Measurements from ENCODE around the gene MAN1B1. TPM values are rescaled to one million over a fixed set of nuclear protein-coding genes. Genes with fewer than 3 reads are reported as not detected.
A peak's percentile ranks its signal among the peaks of the same experiment; 100 is the strongest.

Gene MAN1B1
- total and polyA plus RNA-seq, 2 of the 4 experiments (the other 2 are of a cell fraction): 28.7 to 55.1 TPM

- Histone ChIP-seq H2AK5ac (ENCODE audit: low read depth, low read length) (no peak overlapping the region), H3K23ac (ENCODE audit: low read depth, low read length) (no peak overlapping the region), H3K9ac (ENCODE audit: low read depth, low read length) (no peak overlapping the region), H3K18ac (ENCODE audit: low read depth, low read length) (no peak overlapping the region), H4K20me1 (ENCODE audit: insufficient read depth, low read length) (no peaks in the 10 kb centered on the region; the same call in 1 of the 2 replicates), H2AK9ac (replicated peaks; ENCODE audit: low read depth, low read length, poor library complexity) (no peak overlapping the region), H4K8ac (ENCODE audit: low read depth in 2 of 2, low read length in 2 of 2) (no peak overlapping the region), H2BK120ac (ENCODE audit: low read depth, low read length) (no peak overlapping the region), H2BK15ac (ENCODE audit: low read depth, low read length) (no peak overlapping the region), H2AFZ (replicated peaks; ENCODE audit: low read length, poor library complexity) (peak overlapping the region; percentile 43), H3K27me3 (ENCODE audit: control insufficient read depth, insufficient read depth, low read length) (peaks cover 69% of the 10 kb centered on the region), H3K27ac (ENCODE audit: insufficient read depth, low read length) (no peak overlapping the region), H3K14ac (replicated peaks; ENCODE audit: low read depth, low read length) (no peak overlapping the region), H3K4ac (ENCODE audit: low read depth, low read length) (no peak overlapping the region), H3K9me3 (ENCODE audit: control insufficient read depth, insufficient read depth, low read length) (no peaks in the 10 kb centered on the region), H3K9me1 (ENCODE audit: insufficient read depth, low read length) (peaks cover 4% of the 10 kb centered on the region; the same call in 1 of the 2 replicates), H3K4me3 (ENCODE audit: insufficient read depth, low read depth, low read length) (no peak overlapping the region), H2BK5ac (ENCODE audit: low read depth, low read length, poor library complexity, severe bottlenecking) (no peak overlapping the region), H3K56ac (ENCODE audit: extremely low read depth, insufficient read depth, low read length) (no peak overlapping the region), H4K91ac (ENCODE audit: insufficient read depth, low read depth, low read length) (no peak overlapping the region), H3K36me3 (ENCODE audit: control insufficient read depth, insufficient read depth, low read length) (no peaks in the 10 kb centered on the region), H2BK20ac (ENCODE audit: low read depth, low read length) (no peak overlapping the region), H3K4me2 (ENCODE audit: low read depth, low read length) (no peak overlapping the region), H4K5ac (ENCODE audit: low read depth, low read length) (no peak overlapping the region), H3K79me1 (ENCODE audit: low read depth in 1 of 2, low read length in 2 of 2) (no peaks in the 10 kb centered on the region), H3K4me1 (ENCODE audit: control insufficient read depth, insufficient read depth, low read length) (no peaks in the 10 kb centered on the region; the same call in 1 of the 2 replicates)
- in situ Hi-C loops (cut with MboI; ENCODE audit: low sequenced_read_pairs): no loop called here
- no peak for TF ChIP-seq ELK1 (IDR thresholded peaks at IDR 0.05; ENCODE audit: borderline replicate concordance, low read depth, low read length)
- TF ChIP-seq MAFK (IDR thresholded peaks at IDR 0.05; ENCODE audit: low read depth, low read length): no peak
- TF ChIP-seq CHD1 (IDR thresholded peaks at IDR 0.05; ENCODE audit: low read depth, low read length): no peak
- no peak for TF ChIP-seq NFE2L2 (IDR thresholded peaks at IDR 0.05; ENCODE audit: low read depth, low read length)
- TF ChIP-seq MXI1 (IDR thresholded peaks at IDR 0.05; ENCODE audit: borderline replicate concordance, low read depth, low read length): peak; percentile 0; the same call in 1 of the 2 replicates
- dilution Hi-C loops (cut with HindIII; ENCODE audit: low sequenced_read_pairs, unreplicated experiment): no loop called here
- POLR2A ChIA-PET (ENCODE audit: unreplicated experiment): no interaction called here
- CTCF ChIA-PET: no interaction called here
- 24% methylated on average over 16 of the region's 37 CpGs; no CpG with 5 or more reads in 1 of the 2 experiments for WGBS, 2 experiments (ENCODE audit: extremely low coverage in 2 of 2, insufficient read length in 1 of 2)
- DNase-seq (no peak), ATAC-seq (ENCODE audit: low read depth) (no peak)
- no TSS peak for BruUV-seq (replicated peaks)
- intact Hi-C loops (cut with micrococcal nuclease): no loop called here
Observed at GRCh38 chr9:137139468-137140150, 52.8 kb downstream of the MAN1B1 start.
